Suprapubic skin (tissue), 4 donors: ENCODE data around the gene TKT. TPM values are rescaled to one million over a fixed set of nuclear protein-coding genes. Genes with fewer than 3 reads are reported as not detected.

ENCODE experiments used
- DNase-seq, 2 donors: peaks; one replicate each; pipeline ENCODE4 v3.0.0-alpha.2; 2019; ENCODE audit warnings: low spot score in 2 of 2
- H3K27ac ChIP-seq: fragments of 200-600 bp; sonication (generic); one replicate; pipeline ENCODE4 v1.5.1; 2019
- H3K27me3 ChIP-seq: fragments of 200-600 bp; sonication (generic); one replicate; pipeline ENCODE4 v1.5.1; 2019
- H3K36me3 ChIP-seq: fragments of 200-600 bp; sonication (generic); one replicate; pipeline ENCODE4 v1.5.1; 2019
- H3K4me1 ChIP-seq: fragments of 200-600 bp; sonication (generic); one replicate; pipeline ENCODE4 v1.5.1; 2019
- H3K4me3 ChIP-seq: fragments of 200-600 bp; sonication (generic); one replicate; pipeline ENCODE4 v1.5.1; 2019; ENCODE audit warnings: mild to moderate bottlenecking
- H3K9me3 ChIP-seq: fragments of 200-600 bp; sonication (generic); one replicate; pipeline ENCODE4 v1.5.1; 2019
- EP300 ChIP-seq: sonication (generic); formaldehyde crosslinking; IDR thresholded peaks from one replicate; pipeline ENCODE4 v1.6.1; 2017; ENCODE audit warnings: antibody characterized with exemption
- POLR2A ChIP-seq, 2 donors: fragments of 450-650 bp; IDR thresholded peaks; one replicate each; pipeline ENCODE4 v1.6.1; 2017; ENCODE audit warnings: antibody characterized with exemption in 2 of 2, mild to moderate bottlenecking in 2 of 2, moderate library complexity in 2 of 2
- POLR2AphosphoS5 ChIP-seq, 3 donors: sonication (generic); formaldehyde crosslinking; IDR thresholded peaks; one replicate each; pipeline ENCODE4 v1.6.1; 2017; ENCODE audit warnings: antibody characterized with exemption in 3 of 3
- WGBS: methylation state at CpG from one replicate; pipeline ENCODE4 v1.1.5; 2018; 5-methylcytosine and 5-hydroxymethylcytosine counted together
- total RNA-seq, 4 donors: library from RNA; depleted of rRNA; stranded (reverse); fragments of >200 nt; gene quantifications; one replicate each; pipeline ENCODE4 v1.1.0, GENCODE V29; 2016
- TF ChIP-seq, protein P1 (sequence below), 2 donors: fragments of 200-600 bp in 1 of 2; fragments of 450-650 bp in 1 of 2; sonication (generic) in 1 of 2; IDR thresholded peaks; one replicate each; pipeline ENCODE4 v1.5.1; 2016 to 2019; ENCODE audit warnings: antibody characterized with exemption in 2 of 2, mild to moderate bottlenecking in 1 of 2, moderate library complexity in 1 of 2

The TKT gene
- total RNA-seq, 4 donors from 2014 or later: 107 to 194 (median 155) TPM

DNA sequence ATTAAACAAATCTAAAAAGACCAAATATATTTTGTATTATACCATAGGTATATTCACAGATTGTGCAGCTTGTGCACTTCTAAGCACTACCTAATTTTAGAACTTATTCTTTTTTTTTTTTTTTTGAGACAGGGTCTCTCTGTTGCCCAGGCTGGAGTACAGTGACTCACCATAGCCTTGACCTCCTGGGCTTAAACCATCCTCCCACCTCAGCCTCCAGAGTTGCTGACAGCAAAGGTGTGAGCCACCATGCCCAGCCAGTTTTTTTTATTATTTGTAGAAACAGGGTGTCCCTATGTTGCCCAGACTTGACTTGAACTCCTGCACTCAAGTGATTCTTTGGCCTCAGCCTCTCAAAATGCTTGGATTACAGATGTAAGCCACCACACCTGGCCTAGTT is 11.9 kb upstream of the TKT start:
- Histone ChIP-seq H3K36me3 (no peaks in the 10 kb centered on the region), H3K4me3 (no peak overlapping the region), H3K27me3 (no peaks in the 10 kb centered on the region), H3K4me1 (peaks cover 15% of the 10 kb centered on the region), H3K9me3 (no peaks in the 10 kb centered on the region), H3K27ac (no peak overlapping the region)
- TF ChIP-seq POLR2AphosphoS5 (IDR thresholded peaks at IDR 0.05) (no peak), POLR2A (IDR thresholded peaks at IDR 0.05) (no peak)
- TF ChIP-seq, protein P1, sequence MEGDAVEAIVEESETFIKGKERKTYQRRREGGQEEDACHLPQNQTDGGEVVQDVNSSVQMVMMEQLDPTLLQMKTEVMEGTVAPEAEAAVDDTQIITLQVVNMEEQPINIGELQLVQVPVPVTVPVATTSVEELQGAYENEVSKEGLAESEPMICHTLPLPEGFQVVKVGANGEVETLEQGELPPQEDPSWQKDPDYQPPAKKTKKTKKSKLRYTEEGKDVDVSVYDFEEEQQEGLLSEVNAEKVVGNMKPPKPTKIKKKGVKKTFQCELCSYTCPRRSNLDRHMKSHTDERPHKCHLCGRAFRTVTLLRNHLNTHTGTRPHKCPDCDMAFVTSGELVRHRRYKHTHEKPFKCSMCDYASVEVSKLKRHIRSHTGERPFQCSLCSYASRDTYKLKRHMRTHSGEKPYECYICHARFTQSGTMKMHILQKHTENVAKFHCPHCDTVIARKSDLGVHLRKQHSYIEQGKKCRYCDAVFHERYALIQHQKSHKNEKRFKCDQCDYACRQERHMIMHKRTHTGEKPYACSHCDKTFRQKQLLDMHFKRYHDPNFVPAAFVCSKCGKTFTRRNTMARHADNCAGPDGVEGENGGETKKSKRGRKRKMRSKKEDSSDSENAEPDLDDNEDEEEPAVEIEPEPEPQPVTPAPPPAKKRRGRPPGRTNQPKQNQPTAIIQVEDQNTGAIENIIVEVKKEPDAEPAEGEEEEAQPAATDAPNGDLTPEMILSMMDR (IDR thresholded peaks at IDR 0.05): no peak
- DNase-seq: no peak

DNA sequence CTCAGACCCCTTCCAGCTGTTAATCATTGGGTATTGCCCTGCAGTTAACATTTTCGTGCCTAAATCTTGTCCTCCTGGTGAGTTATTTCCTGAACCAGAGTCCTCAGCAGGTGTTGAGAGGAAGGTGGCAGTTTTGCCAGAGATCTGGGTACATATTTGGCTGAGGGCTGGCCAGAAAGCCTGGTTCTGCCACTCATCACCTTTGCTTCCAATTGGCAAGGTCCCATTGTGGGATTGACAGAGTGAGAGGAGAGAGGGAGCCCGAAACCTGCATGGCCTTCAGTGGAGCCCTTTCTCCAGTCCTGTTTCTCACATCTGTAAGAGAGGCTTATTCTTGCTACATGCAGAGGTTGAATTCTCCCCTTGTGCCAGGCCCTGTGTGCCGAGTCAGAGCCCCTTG is 8.9 kb upstream of the TKT start:
- 51% methylated on average over 3 of the region's 3 CpGs for WGBS
- no peaks in the 10 kb centered on the region for H3K36me3 ChIP-seq
- H3K9me3 ChIP-seq: no peaks in the 10 kb centered on the region
- no peak overlapping the region for H3K27ac ChIP-seq
- no peak overlapping the region for H3K4me3 ChIP-seq
- no peak for DNase-seq
- H3K4me1 ChIP-seq: peaks cover 7% of the 10 kb centered on the region
- H3K27me3 ChIP-seq: no peaks in the 10 kb centered on the region
- no peak for TF ChIP-seq POLR2A (IDR thresholded peaks at IDR 0.05)
- TF ChIP-seq, protein P1 (IDR thresholded peaks at IDR 0.05): no peak
- TF ChIP-seq POLR2AphosphoS5 (IDR thresholded peaks at IDR 0.05): no peak

DNA sequence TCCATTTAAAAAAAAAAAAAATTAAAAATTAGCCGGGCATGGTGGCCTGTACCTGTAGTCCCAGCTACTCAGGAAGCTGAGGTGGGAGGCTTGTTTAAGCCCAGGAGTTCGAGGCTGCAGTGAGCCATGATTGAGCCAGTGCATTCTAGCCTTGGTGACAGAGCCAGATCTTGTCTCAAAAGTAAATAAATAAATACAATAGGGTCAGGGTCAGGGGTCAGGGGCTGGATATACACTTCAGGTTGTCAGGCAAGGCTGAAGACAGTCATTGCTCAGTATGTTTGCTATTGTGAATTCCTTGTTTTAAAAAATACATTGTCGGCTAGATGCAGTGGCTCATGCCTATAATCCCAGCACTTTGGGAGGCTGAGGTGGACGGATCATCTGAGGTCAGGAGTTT is 8.1 kb upstream of the TKT start:
- TF ChIP-seq EP300 (no peak), POLR2AphosphoS5 (IDR thresholded peaks at IDR 0.05) (no peak), POLR2A (IDR thresholded peaks at IDR 0.05) (no peak)
- TF ChIP-seq, protein P1 (IDR thresholded peaks at IDR 0.05): no peak
- H3K27me3 ChIP-seq: no peaks in the 10 kb centered on the region
- no peaks in the 10 kb centered on the region for H3K4me1 ChIP-seq
- H3K9me3 ChIP-seq: no peaks in the 10 kb centered on the region
- H3K27ac ChIP-seq: no peak overlapping the region
- 88% methylated on average over 4 of the region's 4 CpGs for WGBS
- no peak for DNase-seq
- no peak overlapping the region for H3K4me3 ChIP-seq
- H3K36me3 ChIP-seq: no peaks in the 10 kb centered on the region

DNA sequence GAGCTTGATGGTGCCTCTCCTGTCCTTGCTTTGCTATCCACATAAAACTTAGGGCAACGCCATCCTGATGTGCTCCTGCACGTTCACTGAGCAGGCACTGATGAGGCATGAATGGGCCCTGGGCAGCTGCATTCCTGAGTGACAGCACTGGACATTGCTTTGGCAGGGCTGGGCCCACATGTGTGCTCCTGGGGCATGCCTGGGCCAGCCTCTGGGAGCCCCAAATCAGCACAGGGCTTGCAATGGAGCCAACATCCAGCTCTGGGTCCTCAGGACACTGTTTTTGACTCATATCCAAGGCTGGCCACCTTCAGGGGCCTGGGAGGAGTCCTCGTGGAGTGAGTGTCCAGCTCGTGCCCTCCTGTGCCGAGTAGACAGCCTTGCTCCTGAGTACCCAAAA is 5.9 kb upstream of the TKT start:
- H3K27ac ChIP-seq: no peak overlapping the region
- no peak for DNase-seq

DNA sequence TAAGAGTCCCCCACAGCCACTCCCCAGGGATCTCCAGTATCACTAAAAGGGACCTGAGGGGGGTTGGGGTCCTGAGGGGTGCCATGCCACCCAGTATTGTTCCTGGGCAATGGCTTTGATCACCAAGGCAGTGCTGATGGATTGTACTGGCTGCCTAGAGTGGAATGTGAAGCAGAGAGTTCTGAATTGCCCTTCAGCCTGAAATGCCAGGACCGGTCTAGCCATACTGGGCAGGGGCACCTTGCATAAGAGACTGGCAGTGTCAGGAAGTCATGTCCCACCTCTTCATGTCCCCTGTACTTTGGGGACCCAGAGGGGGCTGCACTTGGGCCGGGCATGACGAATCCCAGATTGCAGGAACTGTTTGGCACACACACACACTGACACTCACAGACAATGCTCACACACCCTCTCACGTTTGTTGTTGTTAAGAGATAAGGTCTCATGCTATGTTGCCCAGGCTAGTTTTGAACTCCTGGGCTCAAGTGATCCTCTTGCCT is 4.5 kb upstream of the TKT start:
- H3K9me3 ChIP-seq: no peaks in the 10 kb centered on the region
- no peak overlapping the region for H3K4me3 ChIP-seq
- DNase-seq: no peak
- no peaks in the 10 kb centered on the region for H3K27me3 ChIP-seq
- TF ChIP-seq, protein P1 (IDR thresholded peaks at IDR 0.05): no peak
- TF ChIP-seq POLR2AphosphoS5 (IDR thresholded peaks at IDR 0.05): no peak
- TF ChIP-seq EP300: no peak
- no peak for TF ChIP-seq POLR2A (IDR thresholded peaks at IDR 0.05)
- peaks cover 4% of the 10 kb centered on the region for H3K4me1 ChIP-seq
- H3K36me3 ChIP-seq: no peaks in the 10 kb centered on the region
- 82% methylated on average over 4 of the region's 4 CpGs for WGBS
- no peak overlapping the region for H3K27ac ChIP-seq

More for the DNA sequence above, 5.9 kb upstream of the TKT start:
- H3K4me1 ChIP-seq: no peaks in the 10 kb centered on the region
- TF ChIP-seq EP300 (no peak), POLR2AphosphoS5 (IDR thresholded peaks at IDR 0.05) (no peak), POLR2A (IDR thresholded peaks at IDR 0.05) (no peak)
- TF ChIP-seq, protein P1 (IDR thresholded peaks at IDR 0.05): no peak
- H3K27me3 ChIP-seq: no peaks in the 10 kb centered on the region
- no peaks in the 10 kb centered on the region for H3K9me3 ChIP-seq
- no peak overlapping the region for H3K4me3 ChIP-seq
- H3K36me3 ChIP-seq: no peaks in the 10 kb centered on the region
- WGBS: 86% methylated on average over 5 of the region's 5 CpGs
